H9 (cell line): Measurements from ENCODE around the gene TK1. TPM values are rescaled to one million over a fixed set of nuclear protein-coding genes. Genes with fewer than 3 reads are reported as not detected.

Source experiments
- DNase-seq: peaks from one replicate; pipeline ENCODE4 v3.0.0-alpha.2; 2017
- H2AFZ ChIP-seq: one replicate; pipeline ENCODE4 v1.6.1; 2013; ENCODE audit warnings: mild to moderate bottlenecking, low read length, control low read depth, moderate library complexity
- H2AK5ac ChIP-seq: 2 replicates; pipeline ENCODE4 v1.6.1; 2013; ENCODE audit warnings: low read length, control low read depth, mixed read lengths; ENCODE audit not compliant: insufficient read length
- H2BK120ac ChIP-seq: one replicate; pipeline ENCODE4 v1.6.1; 2013; ENCODE audit warnings: low read depth, mild to moderate bottlenecking, low read length, control low read depth, inconsistent platforms; ENCODE audit not compliant: poor library complexity, severe bottlenecking
- H2BK12ac ChIP-seq: 2 replicates; pipeline ENCODE4 v1.6.1; 2013; ENCODE audit warnings: low read length, control low read depth, mixed read lengths, low read depth; ENCODE audit not compliant: insufficient read length
- H2BK15ac ChIP-seq: 2 replicates; pipeline ENCODE4 v1.6.1; 2013; ENCODE audit warnings: low read depth, low read length, control low read depth
- H2BK20ac ChIP-seq: one replicate; pipeline ENCODE4 v1.6.1; 2013; ENCODE audit warnings: low read depth, mild to moderate bottlenecking, low read length, control low read depth, inconsistent platforms; ENCODE audit not compliant: poor library complexity, severe bottlenecking
- H2BK5ac ChIP-seq: 2 replicates; pipeline ENCODE4 v1.6.1; 2013; ENCODE audit warnings: low read length, control low read depth, mixed read lengths; ENCODE audit not compliant: insufficient read length
- H3K14ac ChIP-seq: 2 replicates; pipeline ENCODE4 v1.6.1; 2013; ENCODE audit warnings: low read length, control low read depth; ENCODE audit not compliant: insufficient read depth
- H3K18ac ChIP-seq: 2 replicates; pipeline ENCODE4 v1.6.1; 2013; ENCODE audit warnings: low read depth, mild to moderate bottlenecking, mixed read lengths, low read length, control low read depth; ENCODE audit not compliant: insufficient read length
- H3K23ac ChIP-seq: 2 replicates; pipeline ENCODE4 v1.6.1; 2013; ENCODE audit warnings: low read length, control low read depth, mixed read lengths, low read depth; ENCODE audit not compliant: insufficient read length
- H3K23me2 ChIP-seq: 2 replicates; pipeline ENCODE4 v1.6.1; 2013; ENCODE audit warnings: low read depth, mild to moderate bottlenecking, mixed read lengths, low read length, control low read depth; ENCODE audit not compliant: insufficient read length, poor library complexity, severe bottlenecking
- H3K27ac ChIP-seq: 2 replicates; pipeline ENCODE4 v1.5.1; 2013; ENCODE audit warnings: low read length, control low read depth, mixed read lengths, low read depth; ENCODE audit not compliant: insufficient read length
- H3K27me3 ChIP-seq: 2 replicates; pipeline ENCODE4 v1.6.1; 2013; ENCODE audit warnings: low read length, control low read depth, inconsistent platforms; ENCODE audit not compliant: insufficient read depth
- H3K4ac ChIP-seq: 2 replicates; pipeline ENCODE4 v1.6.1; 2013; ENCODE audit warnings: low read depth, mild to moderate bottlenecking, control low read depth, inconsistent platforms, low read length, moderate library complexity
- H3K4me1 ChIP-seq: 2 replicates; pipeline ENCODE4 v1.6.1; 2013; ENCODE audit warnings: low read length, control low read depth, inconsistent platforms; ENCODE audit not compliant: insufficient read depth
- H3K4me2 ChIP-seq: 2 replicates; pipeline ENCODE4 v1.6.1; 2013; ENCODE audit warnings: low read length, control low read depth, mixed read lengths; ENCODE audit not compliant: insufficient read length, insufficient read depth
- H3K56ac ChIP-seq: 2 replicates; pipeline ENCODE4 v1.6.1; 2013; ENCODE audit warnings: low read depth, mild to moderate bottlenecking, mixed read lengths, low read length, control low read depth; ENCODE audit not compliant: insufficient read length
- H3K79me1 ChIP-seq: 2 replicates; pipeline ENCODE4 v1.6.1; 2013; ENCODE audit warnings: low read depth, mild to moderate bottlenecking, moderate library complexity, low read length, control low read depth, inconsistent platforms; ENCODE audit not compliant: insufficient read depth, poor library complexity, severe bottlenecking
- H3K79me2 ChIP-seq: 2 replicates; pipeline ENCODE4 v1.6.1; 2013; ENCODE audit warnings: low read length, control low read depth, inconsistent platforms; ENCODE audit not compliant: insufficient read depth
- H3K9ac ChIP-seq: 2 replicates; pipeline ENCODE4 v1.6.1; 2013; ENCODE audit warnings: low read length, control low read depth, mixed read lengths; ENCODE audit not compliant: insufficient read length; ENCODE audit errors: extremely low read depth
- H3K9me3 ChIP-seq: one replicate; pipeline ENCODE4 v1.6.1; 2013; ENCODE audit warnings: low read depth, low read length, inconsistent platforms; ENCODE audit not compliant: control insufficient read depth
- H3T11ph ChIP-seq: one replicate; pipeline ENCODE4 v1.6.1; 2013; ENCODE audit warnings: mild to moderate bottlenecking, low read length, control low read depth, inconsistent platforms
- H4K20me1 ChIP-seq: one replicate; pipeline ENCODE4 v1.6.1; 2013; ENCODE audit not compliant: control insufficient read depth, insufficient read length, insufficient read depth
- H4K5ac ChIP-seq: 2 replicates; pipeline ENCODE4 v1.6.1; 2013; ENCODE audit warnings: low read depth, mild to moderate bottlenecking, mixed read lengths, low read length, control low read depth; ENCODE audit not compliant: insufficient read length
- H4K8ac ChIP-seq: replicated peaks from 2 replicates; pipeline ENCODE4 v1.6.1; 2013; ENCODE audit warnings: low read length, control low read depth, mixed read lengths, low read depth; ENCODE audit not compliant: insufficient read length
- H4K91ac ChIP-seq: 2 replicates; pipeline ENCODE4 v1.6.1; 2013; ENCODE audit warnings: low read depth, mild to moderate bottlenecking, moderate library complexity, mixed read lengths, low read length, control low read depth; ENCODE audit not compliant: insufficient read length
- H3K27ac Mint-ChIP-seq, 3 experiments: 2 replicates in 2 of 3; 3 replicates in 1 of 3; pipeline ENCODE4 v1.8.0; 2020 to 2021; ENCODE audit warnings: mixed read lengths in 3 of 3, mild to moderate bottlenecking in 1 of 3, moderate library complexity in 1 of 3
- H3K27me3 Mint-ChIP-seq: 2 replicates; pipeline ENCODE4 v1.8.0; 2021; ENCODE audit warnings: low read depth, mild to moderate bottlenecking, moderate library complexity, mixed read lengths
- H3K36me3 Mint-ChIP-seq, 3 experiments: 2 replicates in 2 of 3; 3 replicates in 1 of 3; pipeline ENCODE4 v1.8.0; 2020 to 2021; ENCODE audit warnings: low read depth in 3 of 3, mixed read lengths in 3 of 3; ENCODE audit not compliant: insufficient read depth in 1 of 3
- H3K4me1 Mint-ChIP-seq, 2 experiments: 2 replicates each; pipeline ENCODE4 v1.8.0; 2020; ENCODE audit warnings: mixed read lengths in 2 of 2
- H3K4me3 Mint-ChIP-seq, 2 experiments: 2 replicates in 1 of 2; 3 replicates in 1 of 2; pipeline ENCODE4 v1.8.0; 2020 to 2021; ENCODE audit warnings: mild to moderate bottlenecking in 2 of 2, mixed read lengths in 2 of 2, moderate library complexity in 1 of 2
- H3K9me3 Mint-ChIP-seq, 2 experiments: 2 replicates in 1 of 2; 3 replicates in 1 of 2; pipeline ENCODE4 v1.8.0; 2020; ENCODE audit warnings: mild to moderate bottlenecking in 2 of 2, mixed read lengths in 2 of 2, moderate library complexity in 1 of 2
- WGBS: extraction: QIAGEN DNeasy Blood & Tissue Kit; methylation state at CpG from one replicate; pipeline ENCODE4 v1.1.7; 2013; ENCODE audit warnings: missing lambda C conversion rate, low lambda C conversion rate, mixed read lengths; ENCODE audit not compliant: insufficient read length; ENCODE audit errors: extremely low coverage; 5-methylcytosine and 5-hydroxymethylcytosine counted together
- total RNA-seq: library from RNA; stranded (reverse); gene quantifications from 2 replicates; pipeline ENCODE4 v1.2.1, GENCODE V29; 2021
- TF ChIP-seq, protein P1 (sequence below): fragments of 200-600 bp; sonication (generic); conservative IDR thresholded peaks from 3 replicates; pipeline ENCODE4 v1.8.0; 2021; ENCODE audit warnings: antibody characterized with exemption, mild to moderate bottlenecking

The TK1 gene
- total RNA-seq, 1 experiment from 2014 or later, result 95.8 TPM

DNA sequence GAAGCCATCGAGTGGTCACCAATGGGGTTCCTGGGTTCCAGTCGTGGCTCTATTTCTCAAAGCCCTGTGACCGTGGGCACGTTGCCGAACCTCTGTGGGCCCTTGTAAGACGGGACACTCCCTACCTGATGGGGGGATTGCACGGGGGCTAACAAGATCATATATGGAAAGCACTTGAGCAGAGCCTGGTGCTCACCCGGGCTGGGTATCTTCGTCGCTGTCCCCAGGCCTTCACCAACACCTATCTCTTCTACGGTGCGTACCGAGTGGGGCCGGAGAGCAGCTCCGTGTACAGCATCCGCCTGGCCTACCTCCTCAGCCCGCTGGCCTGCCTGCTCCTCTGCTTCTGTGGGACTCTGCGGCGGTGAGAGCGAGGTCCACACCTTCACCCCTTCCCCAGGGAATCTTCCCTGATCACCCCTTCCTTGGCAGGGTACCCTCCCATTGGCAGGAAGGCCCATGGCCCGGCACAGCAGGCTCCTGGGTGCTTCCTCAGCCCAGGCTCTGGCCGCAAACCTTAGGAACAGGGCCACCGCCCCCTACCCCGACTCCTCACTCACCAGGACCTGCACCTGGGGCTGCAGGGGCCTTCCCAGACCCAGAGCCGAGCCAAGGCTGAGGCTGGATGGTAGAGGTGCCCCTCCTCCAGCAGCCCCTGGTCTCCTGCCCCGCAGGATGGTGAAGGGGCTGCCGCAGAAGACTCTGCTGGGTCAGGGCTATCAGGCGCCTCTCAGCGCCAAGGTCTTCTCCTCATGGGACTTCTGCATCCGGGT lies 53.5 kb downstream of the TK1 start:
- peaks cover 9% of the 10 kb centered on the region; the same call in 1 of the 2 replicates for H3K4me1 ChIP-seq
- H3K27ac Mint-ChIP-seq, result no peak overlapping the region
- no peak overlapping the region; the same call in 1 of the 2 replicates for H3K14ac ChIP-seq
- no peaks in the 10 kb centered on the region; the same call in 1 of the 2 replicates for H3K27me3 ChIP-seq
- WGBS, result no CpG with 5 or more reads among the region's 30 CpGs
- H3K18ac ChIP-seq, result peak overlapping the region; percentile 1
- no peak overlapping the region for H2BK120ac ChIP-seq
- no peak overlapping the region; a peak in 1 of 5 replicates for H3K4me3 Mint-ChIP-seq
- H3K56ac ChIP-seq, result no peak overlapping the region
- no peak overlapping the region for H3K23ac ChIP-seq
- peaks cover 24 to 25% of the 10 kb centered on the region in 2 experiments for H3K4me1 Mint-ChIP-seq
- no peak overlapping the region for H4K8ac ChIP-seq
- no peak overlapping the region for H2BK5ac ChIP-seq
- no peak overlapping the region for H3K4ac ChIP-seq
- no peak overlapping the region for H2BK15ac ChIP-seq
- TF ChIP-seq, protein P1, sequence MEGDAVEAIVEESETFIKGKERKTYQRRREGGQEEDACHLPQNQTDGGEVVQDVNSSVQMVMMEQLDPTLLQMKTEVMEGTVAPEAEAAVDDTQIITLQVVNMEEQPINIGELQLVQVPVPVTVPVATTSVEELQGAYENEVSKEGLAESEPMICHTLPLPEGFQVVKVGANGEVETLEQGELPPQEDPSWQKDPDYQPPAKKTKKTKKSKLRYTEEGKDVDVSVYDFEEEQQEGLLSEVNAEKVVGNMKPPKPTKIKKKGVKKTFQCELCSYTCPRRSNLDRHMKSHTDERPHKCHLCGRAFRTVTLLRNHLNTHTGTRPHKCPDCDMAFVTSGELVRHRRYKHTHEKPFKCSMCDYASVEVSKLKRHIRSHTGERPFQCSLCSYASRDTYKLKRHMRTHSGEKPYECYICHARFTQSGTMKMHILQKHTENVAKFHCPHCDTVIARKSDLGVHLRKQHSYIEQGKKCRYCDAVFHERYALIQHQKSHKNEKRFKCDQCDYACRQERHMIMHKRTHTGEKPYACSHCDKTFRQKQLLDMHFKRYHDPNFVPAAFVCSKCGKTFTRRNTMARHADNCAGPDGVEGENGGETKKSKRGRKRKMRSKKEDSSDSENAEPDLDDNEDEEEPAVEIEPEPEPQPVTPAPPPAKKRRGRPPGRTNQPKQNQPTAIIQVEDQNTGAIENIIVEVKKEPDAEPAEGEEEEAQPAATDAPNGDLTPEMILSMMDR, result no peak
- H3K9ac ChIP-seq, result no peak overlapping the region
- H3K27me3 Mint-ChIP-seq, result peaks cover 23% of the 10 kb centered on the region
- no peak overlapping the region for H3T11ph ChIP-seq
- no peak overlapping the region for H2BK12ac ChIP-seq
- H3K9me3 ChIP-seq, result no peaks in the 10 kb centered on the region
- H2AK5ac ChIP-seq, result no peak overlapping the region
- no peak overlapping the region for H3K4me2 ChIP-seq
- no peaks in the 10 kb centered on the region; a peak in 1 of 7 replicates for H3K36me3 Mint-ChIP-seq
- H4K20me1 ChIP-seq, result no peaks in the 10 kb centered on the region
- no peaks in the 10 kb centered on the region; a peak in 2 of 5 replicates for H3K9me3 Mint-ChIP-seq
- H2AFZ ChIP-seq, result no peak overlapping the region
- DNase-seq, result no peak
- no peak overlapping the region for H4K5ac ChIP-seq
- no peaks in the 10 kb centered on the region for H3K79me1 ChIP-seq
- H2BK20ac ChIP-seq, result no peak overlapping the region
- H3K23me2 ChIP-seq, result peaks cover 3% of the 10 kb centered on the region
- no peak overlapping the region for H4K91ac ChIP-seq
- H3K79me2 ChIP-seq, result no peaks in the 10 kb centered on the region
- no peak overlapping the region for H3K27ac ChIP-seq
